Neural cell (in vitro differentiated cells): ENCODE measurements around the gene AFDN. TPM values are rescaled to one million over a fixed set of nuclear protein-coding genes. Genes with fewer than 3 reads are reported as not detected.

ENCODE experiments used
- H2AFZ ChIP-seq: fragments of 200-600, 300-800 bp; sonication (generic), shearing (Covaris generic); 2 replicates; pipeline ENCODE4 v1.6.0; 2014; ENCODE audit warnings: low read depth, mild to moderate bottlenecking, antibody characterized with exemption, low read length, moderate library complexity
- H3F3A ChIP-seq: fragments of 200-600 bp; shearing (Covaris generic); 2 replicates; pipeline ENCODE4 v1.6.1; 2016; ENCODE audit warnings: mild to moderate bottlenecking, moderate library complexity, mixed read lengths, antibody characterized with exemption, low read length; ENCODE audit not compliant: insufficient read depth, poor library complexity, severe bottlenecking
- H3K27ac ChIP-seq: fragments of 200-600, 300-800 bp; sonication (generic), shearing (Covaris generic); 2 replicates; pipeline ENCODE4 v1.5.1; 2014; ENCODE audit warnings: mild to moderate bottlenecking, low read length, moderate library complexity
- H3K27me3 ChIP-seq: fragments of 300-800, 200-600 bp; sonication (generic), shearing (Covaris generic); 2 replicates; pipeline ENCODE4 v1.6.0; 2014; ENCODE audit warnings: mild to moderate bottlenecking, low read depth, low read length, moderate library complexity; ENCODE audit not compliant: insufficient read depth
- H3K36me3 ChIP-seq: fragments of 300-800, 200-600 bp; sonication (generic), shearing (Covaris generic); 2 replicates; pipeline ENCODE4 v1.5.1; 2014; ENCODE audit warnings: mild to moderate bottlenecking, antibody characterized with exemption, low read length, moderate library complexity; ENCODE audit not compliant: insufficient read depth
- H3K4me2 ChIP-seq: fragments of 300-800, 200-600 bp; sonication (generic), shearing (Covaris generic); 2 replicates; pipeline ENCODE4 v1.6.0; 2014; ENCODE audit warnings: mild to moderate bottlenecking, low read length
- H3K4me3 ChIP-seq: fragments of 300-800, 200-600 bp; sonication (generic), shearing (Covaris generic); 2 replicates; pipeline ENCODE4 v1.5.1; 2014; ENCODE audit warnings: mild to moderate bottlenecking, low read length, moderate library complexity
- H3K79me2 ChIP-seq: fragments of 200-600 bp; shearing (Covaris generic); replicated peaks from 2 replicates; pipeline ENCODE4 v1.6.0; 2014; ENCODE audit warnings: mild to moderate bottlenecking, low read length, moderate library complexity; ENCODE audit not compliant: insufficient read depth
- H3K9ac ChIP-seq: fragments of 300-800, 200-600 bp; sonication (generic), shearing (Covaris generic); 2 replicates; pipeline ENCODE4 v1.6.1; 2016; ENCODE audit warnings: mild to moderate bottlenecking, low read length, mixed read lengths
- H3K9me2 ChIP-seq: fragments of 200-600 bp; shearing (Covaris generic); 2 replicates; pipeline ENCODE4 v1.6.1; 2016; ENCODE audit warnings: mild to moderate bottlenecking, low read length, mixed read lengths; ENCODE audit not compliant: insufficient read depth
- H3K9me3 ChIP-seq: fragments of 200-600, 300-800 bp; sonication (generic), shearing (Covaris generic); 2 replicates; pipeline ENCODE4 v1.6.1; 2016; ENCODE audit warnings: mild to moderate bottlenecking, mixed run types, low read length, moderate library complexity, mixed read lengths
- H4K20me1 ChIP-seq: fragments of 200-600 bp; shearing (Covaris generic); 2 replicates; pipeline ENCODE4 v1.6.1; 2016; ENCODE audit warnings: mild to moderate bottlenecking, mixed run types; ENCODE audit not compliant: insufficient read depth
- CTCF ChIP-seq: fragments of 450-650 bp; IDR thresholded peaks from 2 replicates; pipeline ENCODE4 v1.5.1; 2014; ENCODE audit warnings: antibody characterized with exemption, mild to moderate bottlenecking, moderate library complexity; ENCODE audit not compliant: poor library complexity, severe bottlenecking
- EP300 ChIP-seq: fragments of 450-650 bp; conservative IDR thresholded peaks from 2 replicates; pipeline ENCODE4 v1.6.1; 2014; ENCODE audit warnings: antibody characterized with exemption, mild to moderate bottlenecking, moderate library complexity; ENCODE audit not compliant: poor library complexity, severe bottlenecking
- EZH2 ChIP-seq: fragments of 200-600, 300-800 bp; shearing (Covaris generic), sonication (generic); IDR thresholded peaks from 2 replicates; pipeline ENCODE4 v1.6.1; 2014; ENCODE audit warnings: antibody characterized with exemption, low read length, borderline replicate concordance, mild to moderate bottlenecking; ENCODE audit not compliant: insufficient read depth, poor library complexity, severe bottlenecking
- MXI1 ChIP-seq: fragments of 450-650 bp; conservative IDR thresholded peaks from 2 replicates; pipeline ENCODE4 v1.6.1; 2014; ENCODE audit warnings: antibody characterized with exemption, mild to moderate bottlenecking; ENCODE audit not compliant: poor library complexity, severe bottlenecking
- POLR2AphosphoS5 ChIP-seq: IDR thresholded peaks from 2 replicates; pipeline ENCODE4 v1.6.1; 2012
- RAD21 ChIP-seq: fragments of 450-650 bp; conservative IDR thresholded peaks from 2 replicates; pipeline ENCODE4 v1.6.1; 2014; ENCODE audit warnings: antibody characterized with exemption, mild to moderate bottlenecking, moderate library complexity
- SMC3 ChIP-seq: fragments of 450-650 bp; conservative IDR thresholded peaks from 2 replicates; pipeline ENCODE4 v1.6.1; 2014; ENCODE audit warnings: antibody characterized with exemption, mild to moderate bottlenecking, moderate library complexity; ENCODE audit not compliant: poor library complexity
- TAF1 ChIP-seq: IDR thresholded peaks from 2 replicates; pipeline ENCODE4 v1.6.1; 2012; ENCODE audit warnings: low read depth
- polyA plus RNA-seq: library from polyadenylated mRNA; depleted of rRNA; stranded (reverse); fragments of >200 nt; gene quantifications from 2 replicates; pipeline ENCODE4 v1.2.3, GENCODE V29; 2014
- TF ChIP-seq, protein P1 (sequence below): IDR thresholded peaks from 2 replicates; pipeline ENCODE4 v1.6.1; 2012; ENCODE audit warnings: borderline replicate concordance

Gene AFDN
- polyA plus RNA-seq, 1 donor from 2014 or later = 193 TPM

DNA sequence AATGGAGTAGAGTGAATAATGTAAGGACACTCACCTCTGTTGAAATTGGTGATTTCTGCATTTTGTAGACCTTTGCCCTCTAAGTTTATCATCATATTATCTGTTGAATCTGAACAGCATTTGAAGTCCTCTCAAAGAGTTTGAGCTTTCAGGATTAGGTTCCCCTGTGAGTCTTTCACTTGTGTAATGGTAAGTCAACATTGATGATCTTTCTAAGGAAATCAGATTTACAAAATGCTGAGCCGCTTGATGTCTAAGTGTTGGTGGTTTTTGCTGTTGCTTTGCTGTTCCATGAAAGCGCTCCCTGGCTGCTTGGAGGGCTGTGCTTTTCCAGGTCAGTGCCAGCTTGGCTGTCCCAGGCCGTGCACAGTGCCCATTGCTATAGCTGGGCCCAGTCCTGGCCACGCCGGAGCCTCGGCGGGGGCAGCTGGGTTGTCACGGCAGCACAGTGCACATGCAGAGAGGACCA is 136.9 kb downstream of the AFDN start:
- peaks cover 10% of the 10 kb centered on the region for H3K79me2 ChIP-seq
- H3K36me3 ChIP-seq = peaks cover 25% of the 10 kb centered on the region
- H3F3A ChIP-seq = no peaks in the 10 kb centered on the region
- no peak overlapping the region for H3K4me2 ChIP-seq
- H3K9me3 ChIP-seq = no peaks in the 10 kb centered on the region
- no peak overlapping the region for H3K4me3 ChIP-seq
- no peaks in the 10 kb centered on the region for H3K27me3 ChIP-seq
- H2AFZ ChIP-seq = no peak overlapping the region
- H3K27ac ChIP-seq = no peak overlapping the region
- H3K9ac ChIP-seq = no peak overlapping the region
- TF ChIP-seq POLR2AphosphoS5 (no peak), RAD21 (no peak), MXI1 (no peak)
- H3K9me2 ChIP-seq = no peaks in the 10 kb centered on the region
- no peaks in the 10 kb centered on the region for H4K20me1 ChIP-seq

- Histone ChIP-seq H3K79me2 (peaks cover 7% of the 10 kb centered on the region), H3K9ac (no peak overlapping the region), H2AFZ (no peak overlapping the region), H3F3A (no peaks in the 10 kb centered on the region), H3K4me3 (no peak overlapping the region), H3K9me3 (no peaks in the 10 kb centered on the region), H3K27ac (no peak overlapping the region), H3K27me3 (no peaks in the 10 kb centered on the region), H3K9me2 (no peaks in the 10 kb centered on the region), H3K36me3 (peaks cover 31% of the 10 kb centered on the region), H4K20me1 (no peaks in the 10 kb centered on the region), H3K4me2 (no peak overlapping the region)
- TF ChIP-seq RAD21 (no peak), EP300 (no peak), SMC3 (no peak), TAF1 (no peak), EZH2 (no peak), POLR2AphosphoS5 (no peak), CTCF (no peak), MXI1 (no peak)
- TF ChIP-seq, protein P1, sequence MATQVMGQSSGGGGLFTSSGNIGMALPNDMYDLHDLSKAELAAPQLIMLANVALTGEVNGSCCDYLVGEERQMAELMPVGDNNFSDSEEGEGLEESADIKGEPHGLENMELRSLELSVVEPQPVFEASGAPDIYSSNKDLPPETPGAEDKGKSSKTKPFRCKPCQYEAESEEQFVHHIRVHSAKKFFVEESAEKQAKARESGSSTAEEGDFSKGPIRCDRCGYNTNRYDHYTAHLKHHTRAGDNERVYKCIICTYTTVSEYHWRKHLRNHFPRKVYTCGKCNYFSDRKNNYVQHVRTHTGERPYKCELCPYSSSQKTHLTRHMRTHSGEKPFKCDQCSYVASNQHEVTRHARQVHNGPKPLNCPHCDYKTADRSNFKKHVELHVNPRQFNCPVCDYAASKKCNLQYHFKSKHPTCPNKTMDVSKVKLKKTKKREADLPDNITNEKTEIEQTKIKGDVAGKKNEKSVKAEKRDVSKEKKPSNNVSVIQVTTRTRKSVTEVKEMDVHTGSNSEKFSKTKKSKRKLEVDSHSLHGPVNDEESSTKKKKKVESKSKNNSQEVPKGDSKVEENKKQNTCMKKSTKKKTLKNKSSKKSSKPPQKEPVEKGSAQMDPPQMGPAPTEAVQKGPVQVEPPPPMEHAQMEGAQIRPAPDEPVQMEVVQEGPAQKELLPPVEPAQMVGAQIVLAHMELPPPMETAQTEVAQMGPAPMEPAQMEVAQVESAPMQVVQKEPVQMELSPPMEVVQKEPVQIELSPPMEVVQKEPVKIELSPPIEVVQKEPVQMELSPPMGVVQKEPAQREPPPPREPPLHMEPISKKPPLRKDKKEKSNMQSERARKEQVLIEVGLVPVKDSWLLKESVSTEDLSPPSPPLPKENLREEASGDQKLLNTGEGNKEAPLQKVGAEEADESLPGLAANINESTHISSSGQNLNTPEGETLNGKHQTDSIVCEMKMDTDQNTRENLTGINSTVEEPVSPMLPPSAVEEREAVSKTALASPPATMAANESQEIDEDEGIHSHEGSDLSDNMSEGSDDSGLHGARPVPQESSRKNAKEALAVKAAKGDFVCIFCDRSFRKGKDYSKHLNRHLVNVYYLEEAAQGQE = no peak
Observed at GRCh38 chr6:167965592-167966539, 139.2 kb downstream of the AFDN start.
